Tibial artery (tissue), 4 donors: ENCODE results near the gene NAT8L.
"Not testable (repeated sequence)": the region's sequence is repeated elsewhere in the genome, so short reads cannot be mapped to it uniquely, and the experiment has no call there.

Experiments
- DNase-seq, 2 donors: peaks; one replicate each; pipeline ENCODE4 v3.0.0-alpha.2; 2019
- H3K27ac ChIP-seq, 2 donors: fragments of 200-600 bp; sonication (generic) in 1 of 2; 1 replicate in 1 of 2; 2 replicates in 1 of 2; pipeline ENCODE4 v1.5.1; 2018 to 2019; ENCODE audit warnings: mild to moderate bottlenecking in 1 of 2
- H3K27me3 ChIP-seq, 2 donors: fragments of 200-600 bp; sonication (generic) in 1 of 2; one replicate each; pipeline versions ENCODE4 v1.5.1 to v1.6.0; 2016 to 2019
- H3K36me3 ChIP-seq, 3 donors: fragments of 200-600 bp; sonication (generic) in 2 of 3; one replicate each; pipeline ENCODE4 v1.5.1; 2016 to 2019; ENCODE audit warnings: mild to moderate bottlenecking in 2 of 3
- H3K4me1 ChIP-seq, 4 donors: fragments of 200-600 bp; sonication (generic) in 2 of 4; 1 replicate in 3 of 4; 2 replicates in 1 of 4; pipeline ENCODE4 v1.5.1; 2016 to 2019
- H3K4me3 ChIP-seq, 2 donors: fragments of 200-600 bp; sonication (generic) in 1 of 2; 1 replicate in 1 of 2; 2 replicates in 1 of 2; pipeline ENCODE4 v1.5.1; 2018 to 2019; ENCODE audit warnings: mild to moderate bottlenecking in 2 of 2
- H3K9me3 ChIP-seq, 3 donors: fragments of 200-600 bp; sonication (generic) in 1 of 3; one replicate each; pipeline ENCODE4 v1.5.1; 2016 to 2019
- intact Hi-C: fragments of 100-400 bp; cut with DNase I; formaldehyde crosslinking; loops from one replicate; pipeline ENCODE4 v1.15.0; 2023; ENCODE audit warnings: low total_unique reads
- TF ChIP-seq, protein P1 (sequence below), 2 experiments: fragments of 200-600 bp in 1 of 2; fragments of 450-650 bp in 1 of 2; IDR thresholded peaks; one replicate each; pipeline ENCODE4 v1.5.1; 2017 to 2019; ENCODE audit warnings: antibody characterized with exemption in 2 of 2, mild to moderate bottlenecking in 1 of 2, moderate library complexity in 1 of 2

Gene NAT8L, protein sequence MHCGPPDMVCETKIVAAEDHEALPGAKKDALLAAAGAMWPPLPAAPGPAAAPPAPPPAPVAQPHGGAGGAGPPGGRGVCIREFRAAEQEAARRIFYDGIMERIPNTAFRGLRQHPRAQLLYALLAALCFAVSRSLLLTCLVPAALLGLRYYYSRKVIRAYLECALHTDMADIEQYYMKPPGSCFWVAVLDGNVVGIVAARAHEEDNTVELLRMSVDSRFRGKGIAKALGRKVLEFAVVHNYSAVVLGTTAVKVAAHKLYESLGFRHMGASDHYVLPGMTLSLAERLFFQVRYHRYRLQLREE

DNA sequence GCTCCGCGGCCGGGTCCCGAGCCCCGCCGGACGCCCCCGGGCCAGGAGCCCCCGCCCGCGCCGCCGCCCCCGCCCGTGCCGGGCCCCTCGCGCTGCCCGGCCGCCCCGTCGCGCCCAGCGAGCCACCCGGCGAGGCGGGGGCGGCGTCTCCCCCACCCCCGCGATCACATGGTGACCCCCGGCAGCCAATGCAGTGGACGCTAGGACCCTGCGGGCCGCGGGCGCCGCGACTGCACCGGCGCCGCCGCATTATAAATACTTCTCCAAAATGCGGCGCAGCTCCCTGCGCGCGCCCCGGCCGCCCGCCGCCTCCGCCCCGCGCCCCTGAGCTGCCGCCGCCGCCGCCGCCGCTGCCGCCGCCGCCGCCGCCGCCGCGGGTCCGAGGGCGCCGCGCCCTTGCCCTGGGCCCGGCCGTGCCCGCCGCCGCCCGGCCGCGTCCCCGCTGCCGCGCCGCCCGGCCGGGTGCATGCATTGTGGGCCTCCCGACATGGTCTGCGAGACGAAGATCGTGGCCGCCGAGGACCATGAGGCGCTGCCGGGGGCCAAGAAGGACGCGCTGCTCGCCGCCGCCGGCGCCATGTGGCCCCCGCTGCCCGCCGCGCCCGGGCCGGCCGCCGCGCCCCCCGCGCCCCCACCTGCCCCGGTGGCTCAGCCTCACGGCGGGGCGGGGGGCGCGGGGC is at the start of gene NAT8L:
NAT8L (plus strand) TSS at position 282 of the 680 bp plus-strand sequence; CDS start at position 467, 185 bp downstream.
- DNase-seq = no peak
- TF ChIP-seq, protein P1, sequence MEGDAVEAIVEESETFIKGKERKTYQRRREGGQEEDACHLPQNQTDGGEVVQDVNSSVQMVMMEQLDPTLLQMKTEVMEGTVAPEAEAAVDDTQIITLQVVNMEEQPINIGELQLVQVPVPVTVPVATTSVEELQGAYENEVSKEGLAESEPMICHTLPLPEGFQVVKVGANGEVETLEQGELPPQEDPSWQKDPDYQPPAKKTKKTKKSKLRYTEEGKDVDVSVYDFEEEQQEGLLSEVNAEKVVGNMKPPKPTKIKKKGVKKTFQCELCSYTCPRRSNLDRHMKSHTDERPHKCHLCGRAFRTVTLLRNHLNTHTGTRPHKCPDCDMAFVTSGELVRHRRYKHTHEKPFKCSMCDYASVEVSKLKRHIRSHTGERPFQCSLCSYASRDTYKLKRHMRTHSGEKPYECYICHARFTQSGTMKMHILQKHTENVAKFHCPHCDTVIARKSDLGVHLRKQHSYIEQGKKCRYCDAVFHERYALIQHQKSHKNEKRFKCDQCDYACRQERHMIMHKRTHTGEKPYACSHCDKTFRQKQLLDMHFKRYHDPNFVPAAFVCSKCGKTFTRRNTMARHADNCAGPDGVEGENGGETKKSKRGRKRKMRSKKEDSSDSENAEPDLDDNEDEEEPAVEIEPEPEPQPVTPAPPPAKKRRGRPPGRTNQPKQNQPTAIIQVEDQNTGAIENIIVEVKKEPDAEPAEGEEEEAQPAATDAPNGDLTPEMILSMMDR (IDR thresholded peaks at IDR 0.05) = no peak
- Histone ChIP-seq H3K27me3 (peaks cover 0 to 72% of the 10 kb centered on the region in 2 donors), H3K9me3 (no peaks in the 10 kb centered on the region), H3K36me3 (no peaks in the 10 kb centered on the region), H3K4me3 (peak within 1 kb of the TSS; percentile 31 to 50), H3K27ac (no peak within 1 kb of the TSS), H3K4me1 (peaks cover 0 to 24% (median 15%) of the 10 kb centered on the region in 4 donors)
- intact Hi-C loops = no loop called here

DNA sequence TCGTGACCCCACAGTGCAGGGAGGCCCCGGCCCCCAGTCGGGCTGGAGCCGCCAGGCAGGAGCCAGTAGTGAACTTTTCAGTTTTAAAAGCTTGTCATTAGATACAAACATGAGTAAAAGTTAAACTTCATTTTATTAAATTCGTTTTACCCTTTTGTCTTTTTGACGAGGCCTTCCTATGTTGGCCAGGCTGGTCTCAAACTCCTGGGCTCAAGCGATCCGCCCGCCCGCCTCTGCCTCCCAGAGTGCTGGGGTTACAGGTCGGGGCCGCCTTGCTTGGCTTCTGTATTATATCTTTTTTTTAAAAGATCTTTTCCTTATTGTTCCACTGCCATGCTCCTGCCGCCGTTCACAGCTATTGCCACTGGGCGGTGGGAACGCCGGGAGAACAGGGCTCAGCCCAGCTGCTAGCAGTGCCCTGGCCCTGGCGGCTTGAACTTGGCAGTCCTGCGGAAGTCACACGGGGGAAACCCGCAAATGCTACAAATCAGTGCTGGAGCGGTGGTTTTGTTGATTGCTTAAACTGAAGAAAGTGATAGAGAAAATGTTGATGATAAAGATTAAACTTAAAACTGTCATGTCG is 49.4 kb upstream of the NAT8L start:
- Histone ChIP-seq H3K27ac (peak overlapping the region; percentile 96 to 97), H3K4me3 (peak overlapping the region; percentile 87 to 89), H3K27me3 (no peaks in the 10 kb centered on the region), H3K9me3 (no peaks in the 10 kb centered on the region), H3K36me3 (peaks cover 0 to 13% (median 3%) of the 10 kb centered on the region in 3 donors), H3K4me1 (peaks cover 0 to 35% (median 18%) of the 10 kb centered on the region in 4 donors)
- TF ChIP-seq, protein P1 (IDR thresholded peaks at IDR 0.05) = peak in 1 of 2 experiments; percentile 10
- intact Hi-C loops = loop anchor here (10.0 kb wide), 2 partner anchors 135 to 255 kb away; partner anchors contain the start of genes MXD4 and NSD2
- DNase-seq = peak; percentile 47 to 69

DNA sequence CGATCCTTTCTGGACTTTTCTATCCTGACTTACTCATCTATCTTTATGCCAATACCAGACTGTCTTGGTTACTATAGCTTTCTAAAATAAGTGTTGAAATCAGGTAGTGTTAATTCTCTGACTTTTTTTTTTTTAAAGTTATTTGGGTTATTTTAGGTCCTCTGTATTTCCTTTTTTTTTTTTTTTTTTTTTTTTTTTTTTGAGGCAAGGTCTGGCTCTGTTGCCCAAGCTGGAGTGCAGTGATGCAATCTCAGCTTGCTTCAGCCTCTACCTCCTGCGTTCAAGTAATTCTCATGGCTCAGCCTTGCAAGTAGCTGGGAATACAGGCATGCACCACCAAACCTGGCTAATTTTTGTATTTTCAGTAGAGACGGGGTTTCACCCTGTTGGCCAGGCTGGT is 47.5 kb upstream of the NAT8L start:
- H3K9me3 ChIP-seq = no peaks in the 10 kb centered on the region
- H3K27ac ChIP-seq = no peak overlapping the region
- DNase-seq = no peak
- peaks cover 0 to 24% (median 14%) of the 10 kb centered on the region in 4 donors for H3K4me1 ChIP-seq
- intact Hi-C loops = no loop called here
- TF ChIP-seq, protein P1 (IDR thresholded peaks at IDR 0.05) = no peak
- no peak overlapping the region for H3K4me3 ChIP-seq
- no peaks in the 10 kb centered on the region for H3K27me3 ChIP-seq
- H3K36me3 ChIP-seq = no peaks in the 10 kb centered on the region

DNA sequence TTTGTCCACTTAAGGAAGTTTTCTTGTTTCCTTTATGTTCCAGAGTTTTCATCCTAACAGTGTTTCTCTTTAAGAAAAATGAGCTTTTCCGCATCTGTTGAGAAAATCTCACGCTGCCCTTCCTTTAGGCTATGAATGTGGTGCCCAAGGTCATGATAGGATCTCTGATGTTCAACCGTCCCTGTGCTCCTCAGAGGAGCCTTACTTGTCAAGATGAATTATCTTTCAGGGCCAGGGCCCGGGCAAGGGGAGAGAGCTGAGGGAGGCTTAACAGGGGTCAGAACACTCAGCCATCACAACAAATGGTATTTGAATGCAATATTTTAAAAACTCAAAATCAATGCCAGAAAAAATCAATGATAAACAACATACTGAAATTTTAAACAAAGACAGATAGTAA is 44.1 kb upstream of the NAT8L start:
- Histone ChIP-seq H3K36me3 (no peaks in the 10 kb centered on the region), H3K4me3 (no peak overlapping the region)
- TF ChIP-seq, protein P1 (IDR thresholded peaks at IDR 0.05) = no peak

DNA sequence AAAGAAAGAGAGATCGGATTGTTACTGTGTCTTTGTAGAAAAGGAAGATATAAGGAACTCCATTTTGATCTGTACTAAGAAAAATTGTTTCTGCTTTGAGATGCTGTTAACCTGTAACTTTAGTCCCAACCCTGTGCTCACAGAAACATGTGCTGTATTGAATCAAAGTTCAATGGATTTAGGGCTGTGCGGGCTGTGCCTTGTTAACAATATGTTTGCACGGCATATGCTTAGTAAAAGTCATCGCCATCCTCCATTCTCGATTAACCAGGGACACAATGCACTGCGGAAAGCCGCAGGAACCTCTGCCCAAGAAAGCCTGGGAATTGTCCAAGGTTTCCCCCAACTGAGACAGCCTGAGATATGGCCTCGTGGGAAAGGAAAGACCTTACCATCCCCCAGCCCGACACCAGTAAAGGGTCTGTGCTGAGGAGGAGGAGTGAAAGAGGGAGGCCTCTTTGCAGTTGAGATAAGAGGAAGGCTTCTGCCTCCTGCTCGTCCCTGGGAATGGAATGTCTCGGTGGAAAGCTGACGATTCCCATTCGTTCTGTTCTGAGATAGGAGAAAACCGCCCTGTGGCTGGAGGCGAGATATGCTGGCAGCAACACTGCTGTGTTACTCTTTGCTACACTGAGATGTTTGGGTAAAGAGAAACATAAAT is 37.6 kb upstream of the NAT8L start:
- H3K27ac ChIP-seq, H3K4me1 ChIP-seq, intact Hi-C loops, H3K36me3 ChIP-seq, DNase-seq, H3K9me3 ChIP-seq, H3K4me3 ChIP-seq: not testable (repeated sequence)
- H3K27me3 ChIP-seq = peaks cover 0 to 31% of the 10 kb centered on the region in 2 donors

More for the DNA sequence above, 44.1 kb upstream of the NAT8L start:
- H3K27ac ChIP-seq = no peak overlapping the region
- intact Hi-C loops = no loop called here
- no peaks in the 10 kb centered on the region for H3K9me3 ChIP-seq
- DNase-seq = no peak
- H3K27me3 ChIP-seq = peaks cover 0 to 10% of the 10 kb centered on the region in 2 donors
- peaks cover 0 to 2% (median under 1%) of the 10 kb centered on the region in 4 donors for H3K4me1 ChIP-seq
